Cerebellar nuclear complex (tissue), 1 donor: ENCODE measurements around the gene ABCB10.
A peak's percentile ranks its signal among the peaks of the same experiment; 100 is the strongest.
"Not testable (repeated sequence)": the region's sequence is repeated elsewhere in the genome, so short reads cannot be mapped to it uniquely, and the experiment has no call there.

Source experiments
- DNase-seq, 2 experiments: peaks; one replicate each; lab custom pipeline; 2025; lab: John Stamatoyannopoulos, UW

ABCB10 gene

DNA sequence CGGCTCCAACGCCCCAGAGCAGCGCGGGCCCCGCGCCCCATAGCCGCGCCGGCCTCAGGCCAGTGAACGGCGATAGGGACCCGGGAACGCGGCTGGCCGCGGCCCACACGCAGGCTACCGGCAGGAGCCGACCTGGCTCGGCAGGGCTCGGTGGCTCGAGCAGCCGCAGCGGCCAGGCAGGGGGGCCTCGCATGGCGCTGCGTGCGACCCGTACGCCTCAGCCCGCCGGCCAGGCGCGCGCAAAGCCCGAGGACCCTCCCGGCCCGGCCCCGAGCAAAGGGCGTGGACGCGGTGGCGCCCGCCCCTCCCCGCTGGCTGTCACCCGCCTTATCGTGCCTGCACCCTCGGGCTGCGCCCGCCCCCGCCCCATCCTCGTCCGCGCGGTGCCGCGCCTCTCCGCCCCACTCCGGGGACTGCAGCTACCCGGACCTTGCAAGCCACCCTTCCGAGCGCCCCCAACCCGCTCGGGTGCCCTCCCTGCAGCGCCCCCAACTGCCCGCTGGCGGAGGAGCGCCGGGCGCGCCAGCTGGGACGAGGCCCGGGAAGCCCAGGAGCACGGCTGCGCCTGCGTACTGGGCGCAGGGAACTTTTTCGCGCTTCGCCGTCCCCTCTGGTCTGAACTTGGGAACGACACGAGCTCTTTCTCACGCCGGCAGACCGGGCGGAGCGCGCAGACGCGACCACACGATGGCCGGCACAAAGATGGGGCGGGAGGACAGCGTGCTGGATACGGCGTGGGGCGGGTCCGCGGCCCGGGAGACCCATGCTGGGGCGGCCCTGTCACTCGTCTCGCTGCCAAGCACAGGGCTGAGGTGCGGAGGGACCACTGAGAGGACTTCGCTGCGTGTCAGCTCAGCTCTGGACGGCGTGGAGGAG is at the start of gene ABCB10:
ABCB10 (minus strand) TSS at position 248 of the 876 bp plus-strand sequence; CDS start at position 193, 55 bp downstream.
- DNase-seq, result peak; percentile 31 to 82

GRCh38 chr1:229607370-229607769 is 48.9 kb upstream of the ABCB10 start:
- no peak for DNase-seq

GRCh38 chr1:229603371-229604005 is 45.0 kb upstream of the ABCB10 start:
- no peak for DNase-seq

- DNase-seq, result no peak
These were observed 41.7 kb upstream of the ABCB10 start for GRCh38 chr1:229600229-229600628.

GRCh38 chr1:229599218-229599954 is 40.9 kb upstream of the ABCB10 start:
- DNase-seq, result no peak

DNA sequence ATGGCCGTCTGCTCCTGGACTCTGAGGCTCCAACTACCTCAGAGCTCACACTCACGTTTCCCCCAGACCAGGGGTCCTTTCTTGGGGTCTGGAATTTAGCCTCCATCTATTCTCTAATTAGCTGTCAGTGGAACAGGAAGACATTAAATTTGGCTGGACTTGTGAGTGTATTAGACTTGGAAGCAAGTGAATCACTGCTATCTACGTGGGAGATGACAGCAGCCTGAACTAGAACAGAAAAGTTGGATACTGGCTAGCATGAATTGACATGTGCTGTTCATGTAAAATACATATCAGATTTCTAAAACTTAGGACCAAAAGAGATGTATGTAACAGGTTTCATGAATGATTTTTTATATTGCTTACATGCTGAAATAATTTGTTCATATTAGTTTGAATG is 39.4 kb upstream of the ABCB10 start:
- DNase-seq, result no peak

DNA sequence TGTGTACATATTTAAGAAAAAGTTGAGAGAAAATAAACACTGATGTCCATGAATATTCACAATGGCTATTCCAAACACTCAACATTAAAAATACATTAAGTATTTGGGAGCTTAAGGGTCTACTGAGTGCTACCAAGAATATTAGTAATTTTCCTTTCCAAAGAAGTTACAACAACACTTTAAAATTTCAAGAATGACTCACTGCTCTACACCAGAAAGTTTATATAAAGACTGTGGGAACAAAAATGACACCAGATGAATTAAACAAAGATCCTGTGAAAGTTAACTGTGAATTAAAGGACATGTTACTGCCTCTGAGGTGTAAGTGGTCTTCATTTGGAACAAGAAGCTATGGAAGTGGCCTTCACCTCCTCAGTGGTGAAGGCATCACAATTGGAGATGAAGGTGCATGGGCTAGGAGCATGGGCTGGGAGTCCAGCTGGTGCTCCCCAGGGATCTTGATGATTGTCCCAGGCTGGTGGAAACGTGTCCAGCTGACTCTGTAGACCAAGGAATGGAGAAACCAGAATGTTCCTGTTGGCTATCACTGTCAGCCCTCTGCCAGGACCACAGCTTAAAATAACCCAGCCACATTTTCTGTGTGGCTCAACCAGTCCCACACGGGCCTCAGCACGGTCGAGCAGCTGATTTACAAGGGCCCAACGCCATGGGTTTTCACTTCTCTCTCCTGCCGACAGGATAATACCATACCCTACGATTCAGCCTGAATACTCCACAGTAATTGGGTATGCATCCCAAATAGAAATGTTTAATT is 38.6 kb upstream of the ABCB10 start:
- DNase-seq, result no peak

DNA sequence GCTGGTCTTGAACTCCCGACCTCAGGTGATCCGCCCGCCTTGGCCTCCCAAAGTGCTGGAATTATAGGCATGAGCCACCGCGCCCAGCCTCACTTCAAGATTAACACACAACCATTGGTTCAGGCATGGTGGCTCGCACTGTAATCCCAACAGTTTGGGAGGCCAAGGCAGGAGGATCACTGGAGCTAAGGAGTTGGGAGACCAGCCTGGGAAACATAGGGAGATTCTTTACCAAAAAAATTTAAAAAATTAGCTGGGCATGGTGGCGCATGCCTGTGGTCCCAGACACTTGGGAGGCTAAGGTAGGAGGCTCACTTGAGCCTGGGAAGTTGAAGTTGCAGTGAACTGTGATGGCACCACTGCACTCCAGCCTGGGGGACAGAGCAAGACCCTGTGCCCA is 37.4 kb upstream of the ABCB10 start:
- DNase-seq, result not testable (repeated sequence)

DNA sequence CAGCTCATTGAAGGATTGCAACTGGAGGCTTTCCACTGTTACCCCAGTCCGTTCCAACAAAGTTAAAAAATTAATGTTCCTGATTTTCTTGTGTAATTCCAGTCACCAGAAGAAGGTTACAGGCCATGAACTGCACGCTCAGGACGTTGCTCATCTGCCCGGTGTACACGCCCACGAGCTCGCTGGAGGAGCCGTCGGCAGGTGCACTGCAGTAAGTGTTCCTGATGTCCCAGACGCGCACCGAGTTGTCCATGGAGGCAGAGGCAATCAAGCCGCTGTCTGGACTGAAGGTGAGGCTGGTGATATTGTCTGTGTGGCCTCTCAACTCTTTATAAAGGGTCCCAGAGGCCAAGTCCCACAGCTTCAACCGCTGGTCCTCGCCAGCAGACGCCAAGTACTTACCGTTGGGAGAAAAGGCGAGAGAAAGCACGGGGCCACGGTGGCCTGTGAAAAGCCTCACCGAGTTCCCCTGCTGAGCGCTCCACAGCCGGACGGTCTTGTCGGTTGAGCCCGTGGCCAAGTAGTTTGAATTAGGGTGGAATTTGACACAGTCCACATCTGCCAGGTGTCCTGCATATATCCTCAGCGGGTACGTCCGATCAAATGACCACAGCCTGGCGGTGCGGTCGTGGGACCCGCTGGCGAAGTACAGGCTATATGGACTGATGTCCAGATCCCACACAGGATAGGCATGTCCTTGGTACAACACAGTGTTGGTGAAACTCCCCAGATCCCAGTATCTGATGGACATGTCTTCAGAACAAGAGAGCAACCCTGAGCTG is 35.9 kb upstream of the ABCB10 start:
- no peak for DNase-seq

DNA sequence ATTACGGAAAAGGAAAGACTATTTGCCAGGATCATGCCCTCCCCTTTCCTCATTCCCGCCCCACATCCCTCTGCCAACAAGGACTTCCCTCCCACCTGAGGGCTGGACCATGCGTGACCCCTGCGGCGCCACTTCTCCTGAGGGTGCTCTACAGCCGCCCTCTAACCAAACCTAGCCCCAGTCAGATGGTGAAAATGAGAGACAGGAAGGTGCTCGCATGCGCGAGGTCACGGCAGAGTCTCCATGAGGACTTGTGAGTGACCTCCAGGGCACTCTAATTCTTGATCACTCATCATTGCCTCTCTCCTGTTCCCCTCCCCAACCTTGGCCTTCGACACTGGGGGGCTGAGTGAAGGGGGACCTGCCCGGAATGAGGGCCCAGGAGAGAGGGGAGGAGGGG is 35.3 kb upstream of the ABCB10 start:
- no peak for DNase-seq

DNA sequence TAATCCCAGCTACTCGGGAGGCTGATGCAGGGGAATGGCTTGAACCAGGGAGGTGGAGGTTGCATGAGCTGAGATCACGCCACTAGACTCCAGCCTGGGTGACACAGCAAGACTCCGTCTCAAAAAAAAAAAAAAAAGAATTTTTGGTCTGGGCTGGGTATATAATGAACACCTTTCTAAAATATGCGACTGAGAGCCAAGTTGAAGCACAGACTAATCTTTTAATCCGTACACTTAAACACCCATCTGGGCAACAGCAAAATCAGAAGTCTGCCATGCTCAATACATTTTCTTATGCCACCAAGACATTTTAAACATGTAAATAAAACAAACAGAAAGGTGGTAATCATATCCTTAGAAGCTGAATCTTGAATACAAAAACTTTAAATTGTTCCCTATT is 31.6 kb upstream of the ABCB10 start:
- no peak for DNase-seq

GRCh38 chr1:229585338-229585737 is 26.8 kb upstream of the ABCB10 start:
- DNase-seq, result no peak

GRCh38 chr1:229582715-229583114 is 24.2 kb upstream of the ABCB10 start:
- no peak for DNase-seq

DNA sequence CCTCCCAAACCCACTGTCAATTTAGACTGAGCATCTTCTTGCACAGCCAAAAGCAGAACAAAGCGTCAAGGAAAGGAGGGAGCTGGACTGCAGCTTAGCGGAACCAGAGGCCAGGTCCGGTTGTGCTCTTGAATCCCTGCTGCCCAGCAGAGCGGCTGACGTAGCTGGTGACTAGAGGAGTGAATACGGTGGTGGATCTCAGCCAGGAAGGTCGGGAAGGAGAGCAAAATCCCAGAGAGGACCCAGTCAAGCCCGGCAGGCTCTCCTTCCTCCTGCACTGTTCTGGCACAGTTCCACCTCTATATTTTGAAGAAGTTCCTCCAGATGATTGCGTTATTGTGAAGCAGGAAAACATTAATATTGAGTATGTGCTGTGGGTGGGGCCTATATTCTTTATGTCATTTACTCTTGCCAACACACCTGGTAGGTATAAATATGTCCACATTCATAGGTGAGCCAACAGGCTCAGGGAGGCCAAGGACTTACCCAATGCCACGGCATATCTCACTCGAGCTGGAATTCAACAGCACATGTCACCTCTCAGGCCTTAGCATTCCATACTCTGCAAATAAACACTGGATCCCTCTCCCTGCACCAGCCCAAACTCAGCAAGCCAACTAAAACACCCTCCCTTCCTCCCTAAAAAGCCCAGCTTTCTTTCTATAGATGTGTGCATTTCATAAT is 23.6 kb upstream of the ABCB10 start:
- no peak for DNase-seq

GRCh38 chr1:229581485-229581884 is 23.0 kb upstream of the ABCB10 start:
- DNase-seq, result no peak

- no peak for DNase-seq
These were observed 20.7 kb upstream of the ABCB10 start for GRCh38 chr1:229579059-229579673.

- no peak for DNase-seq
These were observed 19.9 kb upstream of the ABCB10 start for GRCh38 chr1:229578168-229579058.

DNA sequence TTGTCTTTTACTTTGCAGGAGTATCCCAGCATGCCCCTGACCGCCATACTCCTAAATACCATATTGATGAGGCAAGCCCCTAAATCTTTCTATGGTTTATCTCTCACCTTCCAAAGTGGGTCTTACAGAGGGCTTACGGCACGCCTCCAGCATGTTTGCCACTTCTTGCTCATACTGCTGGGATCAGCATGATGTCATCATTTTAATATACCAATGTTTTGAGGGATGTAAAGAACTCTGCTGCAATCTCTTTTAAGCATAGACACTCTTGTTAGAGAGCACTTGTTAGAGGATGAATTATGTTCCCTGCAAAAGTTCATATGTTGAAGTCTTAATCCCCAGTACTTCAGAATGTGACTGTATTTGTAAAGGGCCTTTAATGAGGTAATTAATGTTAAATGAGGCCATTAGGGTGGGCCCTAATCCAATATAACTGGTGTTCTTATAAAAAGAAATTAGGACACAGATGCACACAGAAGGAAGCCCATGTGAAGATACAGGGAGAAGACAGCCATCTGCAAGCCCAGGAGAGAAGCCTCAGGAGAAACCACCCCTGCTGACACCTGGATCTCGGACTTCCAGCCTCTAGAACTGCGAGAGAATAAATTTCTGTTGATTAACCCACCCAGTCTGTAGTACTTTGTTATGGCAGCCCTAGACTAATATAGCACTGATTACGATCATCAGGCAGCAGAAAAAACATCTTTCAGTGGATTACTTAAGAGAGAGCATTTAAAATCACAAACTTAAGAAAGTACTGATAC is 16.4 kb upstream of the ABCB10 start:
- DNase-seq, result no peak
